GM23248 (cell line): ENCODE measurements around the gene KANK3.
"Not testable (repeated sequence)": the region's sequence is repeated elsewhere in the genome, so short reads cannot be mapped to it uniquely, and the experiment has no call there.

Experiments used
- EZH2 ChIP-seq: fragments of 200-600 bp; sonication (generic); IDR thresholded peaks from 2 replicates; pipeline ENCODE4 v1.6.1; 2018; ENCODE audit warnings: antibody characterized with exemption, mild to moderate bottlenecking; ENCODE audit not compliant: insufficient read depth, poor library complexity, severe bottlenecking
- EZH2phosphoT487 ChIP-seq: fragments of 200-600 bp; sonication (generic); IDR thresholded peaks from 2 replicates; pipeline ENCODE4 v1.6.1; 2018; ENCODE audit warnings: antibody characterized with exemption, moderate library complexity, mild to moderate bottlenecking, low read depth; ENCODE audit not compliant: insufficient read depth

DNA sequence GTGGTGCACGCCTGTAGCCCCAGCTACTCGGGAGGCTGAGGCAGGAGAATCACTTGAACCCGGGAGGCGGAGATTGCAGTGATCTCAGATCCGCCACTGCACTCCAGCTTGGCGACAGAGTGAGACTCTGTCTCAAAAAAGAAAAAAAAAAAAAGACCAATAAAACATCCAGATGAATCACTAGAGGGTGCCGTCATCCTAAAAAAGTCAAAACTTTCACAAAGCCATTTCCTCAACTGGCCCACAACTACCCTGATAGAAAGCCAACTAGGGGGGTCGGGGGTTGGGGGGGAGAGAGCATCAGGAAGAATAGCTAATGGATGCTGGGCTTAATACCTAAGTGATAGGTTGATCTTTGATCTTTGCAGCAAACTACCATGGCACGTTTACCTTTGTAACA lies 24.2 kb downstream of the KANK3 start:
- not testable (repeated sequence) for TF ChIP-seq EZH2, EZH2phosphoT487
